Neural cell (in vitro differentiated cells): ENCODE results near the gene GAL3ST3.

Experiments used
- CTCF ChIP-seq: fragments of 450-650 bp; IDR thresholded peaks from 2 replicates; pipeline ENCODE4 v1.5.1; 2014; ENCODE audit warnings: antibody characterized with exemption, mild to moderate bottlenecking, moderate library complexity; ENCODE audit not compliant: poor library complexity, severe bottlenecking
- EZH2 ChIP-seq: fragments of 200-600, 300-800 bp; shearing (Covaris generic), sonication (generic); IDR thresholded peaks from 2 replicates; pipeline ENCODE4 v1.6.1; 2014; ENCODE audit warnings: antibody characterized with exemption, low read length, borderline replicate concordance, mild to moderate bottlenecking; ENCODE audit not compliant: insufficient read depth, poor library complexity, severe bottlenecking
- POLR2AphosphoS5 ChIP-seq: IDR thresholded peaks from 2 replicates; pipeline ENCODE4 v1.6.1; 2012
- RAD21 ChIP-seq: fragments of 450-650 bp; conservative IDR thresholded peaks from 2 replicates; pipeline ENCODE4 v1.6.1; 2014; ENCODE audit warnings: antibody characterized with exemption, mild to moderate bottlenecking, moderate library complexity
- REST ChIP-seq: IDR thresholded peaks from 2 replicates; pipeline ENCODE4 v1.6.1; 2012; ENCODE audit warnings: borderline replicate concordance
- SMC3 ChIP-seq: fragments of 450-650 bp; conservative IDR thresholded peaks from 2 replicates; pipeline ENCODE4 v1.6.1; 2014; ENCODE audit warnings: antibody characterized with exemption, mild to moderate bottlenecking, moderate library complexity; ENCODE audit not compliant: poor library complexity
- TAF1 ChIP-seq: IDR thresholded peaks from 2 replicates; pipeline ENCODE4 v1.6.1; 2012; ENCODE audit warnings: low read depth

- no peak for TF ChIP-seq POLR2AphosphoS5
- no peak for TF ChIP-seq TAF1
- TF ChIP-seq SMC3: no peak
- TF ChIP-seq CTCF: no peak
- no peak for TF ChIP-seq REST
- TF ChIP-seq RAD21: no peak
- no peak for TF ChIP-seq EZH2
Measured at GRCh38 chr11:66067640-66068039, 18.7 kb upstream of the GAL3ST3 start.
